Mesenteric fat pad (tissue), 1 donor: ENCODE measurements around the gene TET2. TPM values are rescaled to one million over a fixed set of nuclear protein-coding genes. Genes with fewer than 3 reads are reported as not detected.

Experiments
- DNase-seq: peaks from one replicate; pipeline ENCODE4 v3.0.0-alpha.2; 2020; ENCODE audit warnings: low spot score
- total RNA-seq: library from RNA; stranded (reverse); fragmentation: NEBNext Ultra II Directional; extraction: Animal tissue kit (Norgen Biotek cat#: 25700); gene quantifications from one replicate; pipeline ENCODE4 v1.2.1, GENCODE V29; 2021
- donor health status: DM: yes; HTN: yes; CAD: no.

The TET2 gene
- total RNA-seq, 1 donor from 2014 or later: 23.9 TPM

DNA sequence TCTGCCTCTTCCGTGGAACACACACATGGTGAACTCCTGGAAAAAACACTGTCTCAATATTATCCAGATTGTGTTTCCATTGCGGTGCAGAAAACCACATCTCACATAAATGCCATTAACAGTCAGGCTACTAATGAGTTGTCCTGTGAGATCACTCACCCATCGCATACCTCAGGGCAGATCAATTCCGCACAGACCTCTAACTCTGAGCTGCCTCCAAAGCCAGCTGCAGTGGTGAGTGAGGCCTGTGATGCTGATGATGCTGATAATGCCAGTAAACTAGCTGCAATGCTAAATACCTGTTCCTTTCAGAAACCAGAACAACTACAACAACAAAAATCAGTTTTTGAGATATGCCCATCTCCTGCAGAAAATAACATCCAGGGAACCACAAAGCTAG is 87.9 kb downstream of the TET2 start:
- DNase-seq: no peak

- no peak for DNase-seq
Measured at GRCh38 chr4:105236202-105236915, 89.7 kb downstream of the TET2 start.

DNA sequence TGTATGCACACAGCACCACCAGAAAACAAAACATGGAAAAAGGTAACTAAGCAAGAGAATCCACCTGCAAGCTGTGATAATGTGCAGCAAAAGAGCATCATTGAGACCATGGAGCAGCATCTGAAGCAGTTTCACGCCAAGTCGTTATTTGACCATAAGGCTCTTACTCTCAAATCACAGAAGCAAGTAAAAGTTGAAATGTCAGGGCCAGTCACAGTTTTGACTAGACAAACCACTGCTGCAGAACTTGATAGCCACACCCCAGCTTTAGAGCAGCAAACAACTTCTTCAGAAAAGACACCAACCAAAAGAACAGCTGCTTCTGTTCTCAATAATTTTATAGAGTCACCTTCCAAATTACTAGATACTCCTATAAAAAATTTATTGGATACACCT is 90.2 kb downstream of the TET2 start:
- no peak for DNase-seq

DNA sequence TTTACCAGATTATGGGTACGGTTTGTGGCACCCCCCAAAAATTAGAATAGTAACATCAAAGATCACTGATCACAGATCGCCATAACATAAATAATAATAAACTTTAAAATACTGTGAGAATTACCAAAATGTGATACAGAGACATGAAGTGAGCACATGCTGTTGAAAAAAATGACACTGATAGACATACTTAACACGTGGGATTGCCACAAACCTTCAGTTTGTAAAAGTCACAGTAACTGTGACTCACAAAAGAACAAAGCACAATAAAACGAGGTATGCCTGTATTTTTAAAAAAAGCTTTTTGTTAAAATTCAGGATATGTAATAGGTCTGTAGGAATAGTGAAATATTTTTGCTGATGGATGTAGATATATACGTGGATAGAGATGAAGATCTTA is 93.4 kb downstream of the TET2 start:
- DNase-seq: no peak

GRCh38 chr4:105241451-105241850 is 94.8 kb downstream of the TET2 start:
- DNase-seq: no peak

GRCh38 chr4:105243446-105243845 is 96.8 kb downstream of the TET2 start:
- no peak for DNase-seq

GRCh38 chr4:105246712-105247111 is 100.0 kb downstream of the TET2 start:
- DNase-seq: no peak

- no peak for DNase-seq
Measured at GRCh38 chr4:105248613-105249012, 101.9 kb downstream of the TET2 start.

GRCh38 chr4:105257817-105258495 is 111.3 kb downstream of the TET2 start:
- DNase-seq: no peak

DNA sequence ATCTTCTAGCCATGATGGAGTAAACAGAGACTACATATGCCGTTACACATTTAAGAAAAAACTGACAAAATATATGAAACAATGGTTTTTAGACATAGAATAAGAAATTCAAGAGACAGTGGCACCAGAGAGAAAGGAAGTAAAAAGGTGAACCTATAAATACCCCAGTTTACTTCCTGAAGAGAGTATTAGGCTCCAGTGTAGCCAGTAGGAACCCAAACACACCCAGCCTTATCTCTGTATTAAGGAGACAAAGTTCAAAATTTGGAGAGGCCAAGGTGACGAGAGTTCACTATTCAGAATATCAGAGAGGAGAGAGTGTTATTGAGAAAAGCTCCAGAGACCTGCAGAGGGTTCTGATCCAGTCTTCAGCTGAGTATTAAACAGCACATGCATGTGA is 119.0 kb downstream of the TET2 start:
- DNase-seq: no peak

DNA sequence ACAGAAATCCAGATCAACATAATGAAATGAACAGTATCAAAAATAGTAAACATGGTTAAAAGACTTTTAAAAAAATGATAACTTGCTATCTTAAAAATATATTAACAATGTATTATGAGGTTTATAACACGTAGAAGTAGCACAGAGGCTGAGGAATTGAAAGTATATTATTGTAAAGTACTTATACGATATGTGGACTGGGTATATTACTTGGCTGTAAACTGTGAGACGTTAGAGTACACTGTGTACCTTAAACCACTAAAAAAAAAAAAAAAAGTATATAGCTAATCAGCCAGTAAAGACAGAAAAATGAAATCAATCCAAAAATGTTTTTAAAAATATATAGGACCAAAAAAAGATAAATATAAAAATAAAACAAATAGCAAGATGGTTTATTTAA is 120.6 kb downstream of the TET2 start:
- DNase-seq: no peak

GRCh38 chr4:105272002-105272401 is 125.3 kb downstream of the TET2 start:
- no peak for DNase-seq

DNA sequence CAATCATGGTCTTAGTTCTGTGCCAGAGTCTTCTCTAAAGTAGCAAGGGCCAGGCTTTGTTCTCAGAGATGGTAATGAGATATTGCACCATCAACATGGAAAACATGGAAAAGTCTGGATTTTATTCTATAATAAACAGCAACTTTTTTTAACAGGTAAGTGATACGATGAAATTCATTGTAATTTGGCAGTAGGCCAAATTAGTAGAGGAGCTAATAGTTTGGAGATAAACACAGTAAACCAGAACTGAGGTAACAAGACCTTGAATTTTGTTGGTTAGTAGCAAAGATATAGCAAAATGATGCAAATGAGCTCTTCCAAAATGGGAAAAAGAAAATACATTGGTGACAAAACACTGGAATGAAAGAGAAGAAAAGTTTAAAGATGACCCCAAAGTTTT is 126.6 kb downstream of the TET2 start:
- DNase-seq: no peak

DNA sequence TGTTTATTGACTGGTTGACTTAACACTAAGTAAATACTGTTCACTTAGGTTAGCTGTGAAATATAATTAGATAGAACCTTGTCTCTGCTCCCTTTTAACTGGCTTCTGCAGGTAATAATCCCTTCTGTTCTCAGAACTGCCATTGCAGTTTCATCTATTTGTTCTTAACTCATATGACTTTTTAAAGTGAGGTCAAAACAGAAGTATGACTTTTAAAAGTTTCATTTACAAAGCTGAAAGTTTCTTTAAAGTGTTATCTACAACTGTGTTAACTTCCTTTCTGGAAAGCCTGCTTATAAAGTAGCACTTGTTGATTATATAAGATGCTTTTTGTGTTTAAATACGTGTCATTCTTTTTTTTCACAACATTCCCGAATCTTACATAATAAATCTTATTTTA is 127.4 kb downstream of the TET2 start:
- no peak for DNase-seq

- no peak for DNase-seq
Measured at GRCh38 chr4:105274504-105274903, 127.8 kb downstream of the TET2 start.

GRCh38 chr4:105276361-105277104 is 129.9 kb downstream of the TET2 start:
- DNase-seq: no peak

GRCh38 chr4:105277702-105278101 is 131.0 kb downstream of the TET2 start:
- DNase-seq: no peak

DNA sequence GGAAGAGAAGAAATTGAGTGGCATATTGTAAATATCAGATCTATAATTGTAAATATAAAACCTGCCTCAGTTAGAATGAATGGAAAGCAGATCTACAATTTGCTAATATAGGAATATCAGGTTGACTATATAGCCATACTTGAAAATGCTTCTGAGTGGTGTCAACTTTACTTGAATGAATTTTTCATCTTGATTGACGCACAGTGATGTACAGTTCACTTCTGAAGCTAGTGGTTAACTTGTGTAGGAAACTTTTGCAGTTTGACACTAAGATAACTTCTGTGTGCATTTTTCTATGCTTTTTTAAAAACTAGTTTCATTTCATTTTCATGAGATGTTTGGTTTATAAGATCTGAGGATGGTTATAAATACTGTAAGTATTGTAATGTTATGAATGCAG is 132.6 kb downstream of the TET2 start:
- DNase-seq: no peak

- no peak for DNase-seq
Measured at GRCh38 chr4:105280338-105281123, 133.9 kb downstream of the TET2 start.

DNA sequence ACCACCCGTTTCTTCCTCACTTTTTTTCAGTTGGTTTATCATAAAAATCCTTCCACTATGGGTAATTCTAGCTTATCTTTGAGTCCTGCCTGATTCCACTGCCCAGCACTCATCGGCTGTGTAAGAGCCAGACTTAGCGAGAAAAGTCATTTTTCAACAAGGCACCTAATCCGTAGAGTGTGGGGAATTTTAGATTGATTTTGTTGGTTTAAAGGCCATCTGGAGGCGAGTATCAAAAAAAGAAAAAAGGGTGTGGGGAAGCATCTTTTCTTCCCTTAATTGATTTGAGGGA is 134.4 kb downstream of the TET2 start:
- DNase-seq: no peak

DNA sequence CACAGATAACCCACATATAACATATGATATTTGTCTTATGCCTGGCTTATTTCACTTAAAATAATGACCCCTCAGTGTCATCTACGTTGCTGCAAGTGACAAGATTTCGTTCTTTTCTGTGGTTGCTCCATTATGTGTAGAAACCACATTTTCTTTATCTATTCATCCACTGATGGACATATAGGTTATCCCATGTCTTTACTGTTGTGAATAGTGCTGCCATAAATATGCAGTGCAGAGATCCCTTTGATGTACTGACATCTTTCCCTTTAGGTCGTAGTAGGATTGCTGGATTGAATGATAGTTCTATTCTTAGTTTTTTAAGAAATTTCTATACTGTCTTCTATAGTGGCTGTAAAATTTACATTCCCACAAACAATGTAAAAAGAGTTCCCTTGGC is 135.8 kb downstream of the TET2 start:
- DNase-seq: no peak

- no peak for DNase-seq
Measured at GRCh38 chr4:105283501-105283900, 136.8 kb downstream of the TET2 start.
